Activated CD4-positive, alpha-beta memory T cell treated with anti-CD3 and anti-CD28 coated beads for 36 hours (primary cell): Measurements from ENCODE around the gene FGD2. TPM values are rescaled to one million over a fixed set of nuclear protein-coding genes. Genes with fewer than 3 reads are reported as not detected.

Experiments used
- CTCF ChIA-PET: fragments of 350-600 bp; sonication (Branson Sonifier 250); formaldehyde crosslinking; loops from one replicate; lab custom pipeline; 2021; ENCODE audit warnings: antibody characterized with exemption, inconsistent platforms; lab: Charles Lee
- POLR2A ChIA-PET: fragments of 350-600 bp; sonication (Branson Sonifier 250); formaldehyde crosslinking; loops from one replicate; lab custom pipeline; 2021; ENCODE audit warnings: antibody characterized with exemption; lab: Charles Lee
- DNase-seq: peaks from one replicate; pipeline ENCODE4 v3.0.0-alpha.2; 2020
- H3K27ac Mint-ChIP-seq: one replicate; pipeline ENCODE4 v1.8.0; 2021; ENCODE audit warnings: mixed read lengths
- H3K27me3 Mint-ChIP-seq: one replicate; pipeline ENCODE4 v1.8.0; 2021; ENCODE audit warnings: mixed read lengths
- H3K36me3 Mint-ChIP-seq: one replicate; pipeline ENCODE4 v1.8.0; 2021; ENCODE audit warnings: mixed read lengths
- H3K4me1 Mint-ChIP-seq: one replicate; pipeline ENCODE4 v1.8.0; 2021; ENCODE audit warnings: low read depth, mixed read lengths
- H3K4me3 Mint-ChIP-seq: one replicate; pipeline ENCODE4 v1.8.0; 2021; ENCODE audit warnings: mild to moderate bottlenecking, mixed read lengths
- H3K9me3 Mint-ChIP-seq: one replicate; pipeline ENCODE4 v1.8.0; 2021; ENCODE audit warnings: mixed read lengths
- intact Hi-C: fragments of 100-400 bp; cut with micrococcal nuclease; formaldehyde crosslinking; loops from one replicate; pipeline ENCODE4 v1.15.1; 2023
- total RNA-seq, 2 experiments: library from RNA; stranded (reverse); gene quantifications; one replicate each; pipeline ENCODE4 v1.2.3, GENCODE V29; 2021

FGD2 gene
- total RNA-seq, 2 experiments from 2014 or later = 0.48 to 0.52 TPM

- H3K36me3 Mint-ChIP-seq = peaks cover 44% of the 10 kb centered on the region
- no peak for DNase-seq
- CTCF ChIA-PET = interaction anchor here (1.2 to 2.2 kb wide), 4 partner anchors 10 to 90 kb away, joined by 3 to 9 read pairs (median 4); partner anchors contain the start of gene C6orf89
- no peaks in the 10 kb centered on the region for H3K27me3 Mint-ChIP-seq
- H3K9me3 Mint-ChIP-seq = no peaks in the 10 kb centered on the region
- intact Hi-C loops = no loop called here
- POLR2A ChIA-PET = no interaction called here
- H3K4me1 Mint-ChIP-seq = peaks cover 9% of the 10 kb centered on the region
- H3K27ac Mint-ChIP-seq = no peak overlapping the region
- no peak overlapping the region for H3K4me3 Mint-ChIP-seq
Measured at GRCh38 chr6:36975231-36976006, 30.0 kb upstream of the FGD2 start.

DNA sequence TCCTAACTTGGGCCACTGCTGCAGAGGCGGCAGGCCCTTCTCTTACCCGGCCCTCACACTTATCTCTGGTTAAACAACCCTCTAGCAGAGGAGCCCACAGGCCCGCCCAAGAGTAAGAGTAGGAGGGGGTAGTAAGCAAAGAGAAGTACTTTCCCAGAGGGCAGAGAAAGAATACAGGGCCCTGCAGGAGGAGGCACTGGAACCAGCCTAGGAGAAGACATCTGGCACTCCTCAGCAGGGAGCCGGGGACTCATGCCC, 29.5 kb upstream of the FGD2 start:
- no peaks in the 10 kb centered on the region for H3K27me3 Mint-ChIP-seq
- intact Hi-C loops = no loop called here
- no peak for DNase-seq
- POLR2A ChIA-PET = no interaction called here
- no peak overlapping the region for H3K4me3 Mint-ChIP-seq
- no peaks in the 10 kb centered on the region for H3K9me3 Mint-ChIP-seq
- H3K27ac Mint-ChIP-seq = no peak overlapping the region
- peaks cover 14% of the 10 kb centered on the region for H3K4me1 Mint-ChIP-seq
- H3K36me3 Mint-ChIP-seq = peaks cover 44% of the 10 kb centered on the region
- CTCF ChIA-PET = interaction anchor here (1.2 to 2.2 kb wide), 4 partner anchors 9 to 91 kb away, joined by 3 to 9 read pairs (median 4); partner anchors contain the start of gene C6orf89

DNA sequence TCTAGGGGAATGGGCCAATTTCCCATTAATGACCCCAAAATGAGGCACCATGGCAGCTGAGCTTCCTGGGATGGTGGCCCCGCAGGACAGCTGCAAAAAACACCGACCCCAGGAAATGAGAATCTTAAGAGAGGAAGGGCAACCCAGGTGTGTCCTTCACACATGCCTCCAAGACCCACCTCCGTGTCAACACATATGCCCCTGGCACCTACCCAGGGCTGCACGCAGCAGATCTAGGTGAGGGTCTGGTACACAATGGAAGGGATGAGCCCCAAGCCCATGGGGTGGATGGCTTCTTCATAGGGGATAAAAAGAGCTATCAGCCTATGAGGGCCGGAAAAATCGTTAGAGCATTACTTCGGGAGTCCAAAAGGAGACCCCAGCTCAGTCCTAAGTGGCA, 28.9 kb upstream of the FGD2 start:
- CTCF ChIA-PET = interaction anchor here (1.3 to 2.2 kb wide), 3 partner anchors 9 to 63 kb away, joined by 3 to 9 read pairs (median 5); partner anchors contain the start of gene MTCH1

DNA sequence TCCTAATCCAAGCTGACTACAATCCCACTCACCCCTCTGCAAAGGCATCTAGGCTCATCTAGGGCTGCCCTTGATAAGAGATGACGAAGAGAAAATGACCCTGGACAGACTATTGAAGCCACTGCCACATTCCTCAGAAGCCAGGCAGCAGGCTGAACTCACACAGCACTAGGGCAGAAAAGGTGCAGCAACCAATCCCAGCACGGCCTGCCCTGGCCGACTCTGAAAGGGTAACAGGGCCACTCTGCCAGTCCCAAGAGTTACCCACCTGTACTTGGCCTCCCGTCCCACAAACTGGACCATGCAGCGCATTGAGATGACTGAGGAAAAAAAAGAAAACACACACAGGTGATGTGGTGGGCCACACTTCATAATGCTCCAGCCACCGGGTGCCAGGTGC, 28.5 kb upstream of the FGD2 start:
- DNase-seq = no peak
- H3K27ac Mint-ChIP-seq = no peak overlapping the region
- H3K27me3 Mint-ChIP-seq = no peaks in the 10 kb centered on the region
- CTCF ChIA-PET = interaction anchor here (1.2 to 2.2 kb wide), 7 partner anchors 9 to 233 kb away, joined by 3 to 9 read pairs (median 5); partner anchors contain the start of genes C6orf89 and MTCH1
- POLR2A ChIA-PET = no interaction called here
- intact Hi-C loops = no loop called here
- no peak overlapping the region for H3K4me3 Mint-ChIP-seq
- peaks cover 46% of the 10 kb centered on the region for H3K36me3 Mint-ChIP-seq
- peaks cover 22% of the 10 kb centered on the region for H3K4me1 Mint-ChIP-seq
- H3K9me3 Mint-ChIP-seq = no peaks in the 10 kb centered on the region

More for the DNA sequence above, 28.9 kb upstream of the FGD2 start:
- H3K27ac Mint-ChIP-seq = no peak overlapping the region
- H3K27me3 Mint-ChIP-seq = no peaks in the 10 kb centered on the region
- intact Hi-C loops = no loop called here
- H3K9me3 Mint-ChIP-seq = no peaks in the 10 kb centered on the region
- no peak for DNase-seq
- no peak overlapping the region for H3K4me3 Mint-ChIP-seq
- POLR2A ChIA-PET = no interaction called here
- H3K36me3 Mint-ChIP-seq = peaks cover 44% of the 10 kb centered on the region
- peaks cover 18% of the 10 kb centered on the region for H3K4me1 Mint-ChIP-seq

DNA sequence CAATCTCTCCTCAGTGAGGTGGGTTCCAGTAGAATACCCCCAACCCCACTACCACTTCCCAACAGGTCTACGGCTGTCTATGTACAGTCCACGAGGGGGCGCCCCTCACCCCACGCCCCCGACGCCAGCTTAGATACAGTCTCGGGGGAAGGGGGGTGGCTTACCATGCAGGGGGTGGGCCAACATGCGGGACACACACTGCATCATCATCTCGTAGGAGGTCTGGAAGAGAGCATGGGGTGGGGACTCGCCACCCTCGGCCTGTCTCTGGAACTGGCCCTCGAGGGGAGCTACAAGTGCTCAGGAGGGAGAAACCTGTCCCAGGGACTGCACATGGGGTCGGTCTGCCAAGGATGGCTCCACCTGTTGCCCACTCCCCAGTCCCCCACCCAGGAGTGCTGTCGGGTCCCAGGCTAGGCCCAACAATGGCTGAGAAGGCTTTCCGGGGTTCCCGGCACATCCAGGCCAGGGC, 27.9 kb upstream of the FGD2 start:
- Mint-ChIP-seq H3K36me3 (peaks cover 45% of the 10 kb centered on the region), H3K4me3 (no peak overlapping the region), H3K27ac (no peak overlapping the region), H3K27me3 (no peaks in the 10 kb centered on the region), H3K9me3 (no peaks in the 10 kb centered on the region), H3K4me1 (peaks cover 24% of the 10 kb centered on the region)
- POLR2A ChIA-PET = interaction anchor here (0.8 kb wide), 1 partner anchor 9 kb away, joined by 5 read pairs; the partner anchor contains the start of gene MTCH1
- DNase-seq = peak; percentile 24
- CTCF ChIA-PET = interaction anchor here (0.6 to 1.7 kb wide), 8 partner anchors 8 to 257 kb away, joined by 3 to 9 read pairs (median 4); partner anchors contain the start of genes C6orf89 and MTCH1
- intact Hi-C loops = no loop called here

- Mint-ChIP-seq H3K4me1 (peaks cover 24% of the 10 kb centered on the region), H3K36me3 (peaks cover 44% of the 10 kb centered on the region), H3K4me3 (no peak overlapping the region), H3K27me3 (no peaks in the 10 kb centered on the region), H3K27ac (no peak overlapping the region), H3K9me3 (no peaks in the 10 kb centered on the region)
- intact Hi-C loops = no loop called here
- CTCF ChIA-PET = interaction anchor here (1.0 to 1.7 kb wide), 7 partner anchors 12 to 103 kb away, joined by 3 to 11 read pairs (median 5); partner anchors contain the start of gene C6orf89
- DNase-seq = no peak
- POLR2A ChIA-PET = interaction anchor here (0.8 kb wide), 1 partner anchor 94 kb away, joined by 3 read pairs; no protein-coding TSS in a partner anchor
Measured at GRCh38 chr6:36978421-36979346, 26.8 kb upstream of the FGD2 start.

DNA sequence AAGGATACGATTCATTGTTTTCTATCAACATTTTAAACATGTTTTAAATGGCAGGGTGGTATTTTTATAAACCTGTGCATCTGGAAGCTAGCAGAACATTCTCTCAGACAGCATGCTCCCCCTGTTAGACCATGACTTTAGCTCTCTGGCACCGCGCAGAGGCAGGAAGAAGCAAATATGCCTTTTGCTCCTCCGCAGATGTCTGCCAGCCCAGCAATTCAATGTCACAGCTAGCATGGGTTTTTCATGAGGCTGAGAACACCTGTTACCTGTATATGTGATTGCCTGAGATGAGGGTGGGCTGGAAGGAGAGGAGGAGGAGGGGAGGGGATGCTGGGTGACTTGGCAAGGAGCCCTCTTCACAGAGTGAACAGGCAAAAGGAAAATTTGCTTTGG, 26.1 kb upstream of the FGD2 start:
- peaks cover 44% of the 10 kb centered on the region for H3K36me3 Mint-ChIP-seq
- CTCF ChIA-PET = interaction anchor here (1.0 to 1.7 kb wide), 4 partner anchors 11 to 104 kb away, joined by 3 to 11 read pairs (median 4); partner anchors contain the start of gene C6orf89
- H3K4me3 Mint-ChIP-seq = no peak overlapping the region
- no peaks in the 10 kb centered on the region for H3K27me3 Mint-ChIP-seq
- H3K9me3 Mint-ChIP-seq = no peaks in the 10 kb centered on the region
- peak; percentile 41 for DNase-seq
- intact Hi-C loops = no loop called here
- peaks cover 24% of the 10 kb centered on the region for H3K4me1 Mint-ChIP-seq
- POLR2A ChIA-PET = interaction anchor here (0.8 kb wide), 1 partner anchor 94 kb away, joined by 3 read pairs; no protein-coding TSS in a partner anchor
- peak overlapping the region; percentile 47 for H3K27ac Mint-ChIP-seq

DNA sequence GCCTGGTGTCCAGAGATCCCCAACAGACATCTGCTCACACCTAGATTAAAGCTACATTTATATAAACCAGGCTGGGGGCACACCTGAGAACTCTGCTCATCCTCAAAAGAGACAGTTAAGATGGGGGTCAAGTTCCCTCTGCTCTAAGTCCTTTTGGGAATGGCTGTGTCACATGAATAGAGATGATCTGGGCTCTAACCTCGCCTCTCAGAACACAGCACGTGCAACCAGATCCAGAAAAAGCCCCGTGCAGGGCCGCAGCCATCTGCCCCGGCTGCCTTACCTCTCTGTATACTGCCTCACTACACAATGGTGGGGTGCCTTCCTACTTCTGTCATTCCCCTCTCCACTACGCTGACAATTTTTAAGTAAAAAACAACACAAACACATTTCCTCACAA, 25.3 kb upstream of the FGD2 start:
- H3K9me3 Mint-ChIP-seq = no peaks in the 10 kb centered on the region
- H3K36me3 Mint-ChIP-seq = peaks cover 38% of the 10 kb centered on the region
- peak overlapping the region; percentile 20 for H3K27ac Mint-ChIP-seq
- H3K27me3 Mint-ChIP-seq = no peaks in the 10 kb centered on the region
- CTCF ChIA-PET = interaction anchor here (1.7 kb wide), 1 partner anchor 95 kb away, joined by 11 read pairs; the partner anchor contains the start of gene C6orf89
- no peak overlapping the region for H3K4me3 Mint-ChIP-seq
- DNase-seq = no peak
- intact Hi-C loops = loop anchor here (10.0 kb wide), 1 partner anchor 385 kb away; the partner anchor contains the start of gene SRSF3
- peaks cover 24% of the 10 kb centered on the region for H3K4me1 Mint-ChIP-seq
- POLR2A ChIA-PET = no interaction called here

GRCh38 chr6:36980876-36981619, 24.4 kb upstream of the FGD2 start:
- CTCF ChIA-PET = interaction anchor here (1.4 kb wide), 2 partner anchors 37 to 96 kb away, joined by 4 to 6 read pairs; no protein-coding TSS in a partner anchor
- intact Hi-C loops = loop anchor here (10.0 kb wide), 1 partner anchor 386 kb away; the partner anchor contains the start of gene SRSF3
- POLR2A ChIA-PET = interaction anchor here (1.0 kb wide), 1 partner anchor 31 kb away, joined by 3 read pairs; no protein-coding TSS in a partner anchor
- Mint-ChIP-seq H3K27me3 (no peaks in the 10 kb centered on the region), H3K9me3 (no peaks in the 10 kb centered on the region), H3K36me3 (peaks cover 29% of the 10 kb centered on the region), H3K4me1 (peaks cover 24% of the 10 kb centered on the region), H3K27ac (no peak overlapping the region), H3K4me3 (no peak overlapping the region)
- no peak for DNase-seq

DNA sequence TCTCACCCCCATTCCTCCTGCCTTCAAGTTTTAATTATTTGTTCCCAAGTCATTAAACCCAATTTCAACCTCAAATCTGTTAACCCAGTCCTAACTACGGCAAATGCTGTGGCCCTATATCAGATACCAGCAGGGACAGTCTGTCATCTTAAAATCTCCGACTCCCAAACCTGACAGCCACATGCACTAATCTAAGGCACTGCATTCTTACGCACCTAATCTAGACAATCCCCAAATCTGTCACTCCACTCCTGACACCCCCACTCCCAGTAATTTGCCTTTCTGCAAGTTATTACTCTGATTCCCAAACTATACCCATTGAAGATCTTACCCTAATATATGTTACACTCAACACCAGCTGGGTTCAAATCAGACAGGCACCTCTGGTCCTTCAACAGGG, 21.9 kb upstream of the FGD2 start:
- H3K4me1 Mint-ChIP-seq = peaks cover 31% of the 10 kb centered on the region
- H3K4me3 Mint-ChIP-seq = no peak overlapping the region
- H3K27ac Mint-ChIP-seq = no peak overlapping the region
- CTCF ChIA-PET = no interaction called here
- intact Hi-C loops = loop anchor here (10.0 kb wide), 1 partner anchor 389 kb away; the partner anchor contains the start of gene SRSF3
- peaks cover 14% of the 10 kb centered on the region for H3K36me3 Mint-ChIP-seq
- DNase-seq = no peak
- H3K27me3 Mint-ChIP-seq = no peaks in the 10 kb centered on the region
- H3K9me3 Mint-ChIP-seq = no peaks in the 10 kb centered on the region
- POLR2A ChIA-PET = no interaction called here
